ENCODE data around the gene HDAC4.

GRCh38 chr2:239226677-239227581 lies 173.9 kb downstream of the HDAC4 start:
- TF ChIP-seq ZNF558 (tag by site-specific recombination; IDR thresholded peaks at IDR 0.05) (no peak), REPIN1 (tag by site-specific recombination; IDR thresholded peaks at IDR 0.05; ENCODE audit: low read depth) (no peak), YY1 (tag by site-specific recombination; IDR thresholded peaks at IDR 0.05) (no peak), MYNN (tag by site-specific recombination; IDR thresholded peaks at IDR 0.05; ENCODE audit: borderline replicate concordance) (no peak), ZNF585B (tag by site-specific recombination; IDR thresholded peaks at IDR 0.05) (no peak), KLF16 (tag by site-specific recombination; IDR thresholded peaks at IDR 0.05) (no peak), ZNF658 (tag by site-specific recombination; IDR thresholded peaks at IDR 0.05) (no peak), ZNF529 (tag by site-specific recombination; IDR thresholded peaks at IDR 0.05; ENCODE audit: insufficient replicate concordance) (no peak), ZNF521 (tag by site-specific recombination; IDR thresholded peaks at IDR 0.05) (no peak), TRIM28 (IDR thresholded peaks at IDR 0.05; ENCODE audit: borderline replicate concordance, low read length) (no peak), ZNF76 (tag by site-specific recombination; IDR thresholded peaks at IDR 0.05; ENCODE audit: borderline replicate concordance, low read depth) (no peak)
- TF ChIP-seq, protein P1, sequence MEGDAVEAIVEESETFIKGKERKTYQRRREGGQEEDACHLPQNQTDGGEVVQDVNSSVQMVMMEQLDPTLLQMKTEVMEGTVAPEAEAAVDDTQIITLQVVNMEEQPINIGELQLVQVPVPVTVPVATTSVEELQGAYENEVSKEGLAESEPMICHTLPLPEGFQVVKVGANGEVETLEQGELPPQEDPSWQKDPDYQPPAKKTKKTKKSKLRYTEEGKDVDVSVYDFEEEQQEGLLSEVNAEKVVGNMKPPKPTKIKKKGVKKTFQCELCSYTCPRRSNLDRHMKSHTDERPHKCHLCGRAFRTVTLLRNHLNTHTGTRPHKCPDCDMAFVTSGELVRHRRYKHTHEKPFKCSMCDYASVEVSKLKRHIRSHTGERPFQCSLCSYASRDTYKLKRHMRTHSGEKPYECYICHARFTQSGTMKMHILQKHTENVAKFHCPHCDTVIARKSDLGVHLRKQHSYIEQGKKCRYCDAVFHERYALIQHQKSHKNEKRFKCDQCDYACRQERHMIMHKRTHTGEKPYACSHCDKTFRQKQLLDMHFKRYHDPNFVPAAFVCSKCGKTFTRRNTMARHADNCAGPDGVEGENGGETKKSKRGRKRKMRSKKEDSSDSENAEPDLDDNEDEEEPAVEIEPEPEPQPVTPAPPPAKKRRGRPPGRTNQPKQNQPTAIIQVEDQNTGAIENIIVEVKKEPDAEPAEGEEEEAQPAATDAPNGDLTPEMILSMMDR (tag by site-specific recombination; IDR thresholded peaks at IDR 0.05) = no peak
- TF ChIP-seq, protein P2, sequence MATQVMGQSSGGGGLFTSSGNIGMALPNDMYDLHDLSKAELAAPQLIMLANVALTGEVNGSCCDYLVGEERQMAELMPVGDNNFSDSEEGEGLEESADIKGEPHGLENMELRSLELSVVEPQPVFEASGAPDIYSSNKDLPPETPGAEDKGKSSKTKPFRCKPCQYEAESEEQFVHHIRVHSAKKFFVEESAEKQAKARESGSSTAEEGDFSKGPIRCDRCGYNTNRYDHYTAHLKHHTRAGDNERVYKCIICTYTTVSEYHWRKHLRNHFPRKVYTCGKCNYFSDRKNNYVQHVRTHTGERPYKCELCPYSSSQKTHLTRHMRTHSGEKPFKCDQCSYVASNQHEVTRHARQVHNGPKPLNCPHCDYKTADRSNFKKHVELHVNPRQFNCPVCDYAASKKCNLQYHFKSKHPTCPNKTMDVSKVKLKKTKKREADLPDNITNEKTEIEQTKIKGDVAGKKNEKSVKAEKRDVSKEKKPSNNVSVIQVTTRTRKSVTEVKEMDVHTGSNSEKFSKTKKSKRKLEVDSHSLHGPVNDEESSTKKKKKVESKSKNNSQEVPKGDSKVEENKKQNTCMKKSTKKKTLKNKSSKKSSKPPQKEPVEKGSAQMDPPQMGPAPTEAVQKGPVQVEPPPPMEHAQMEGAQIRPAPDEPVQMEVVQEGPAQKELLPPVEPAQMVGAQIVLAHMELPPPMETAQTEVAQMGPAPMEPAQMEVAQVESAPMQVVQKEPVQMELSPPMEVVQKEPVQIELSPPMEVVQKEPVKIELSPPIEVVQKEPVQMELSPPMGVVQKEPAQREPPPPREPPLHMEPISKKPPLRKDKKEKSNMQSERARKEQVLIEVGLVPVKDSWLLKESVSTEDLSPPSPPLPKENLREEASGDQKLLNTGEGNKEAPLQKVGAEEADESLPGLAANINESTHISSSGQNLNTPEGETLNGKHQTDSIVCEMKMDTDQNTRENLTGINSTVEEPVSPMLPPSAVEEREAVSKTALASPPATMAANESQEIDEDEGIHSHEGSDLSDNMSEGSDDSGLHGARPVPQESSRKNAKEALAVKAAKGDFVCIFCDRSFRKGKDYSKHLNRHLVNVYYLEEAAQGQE (tag by site-specific recombination; IDR thresholded peaks at IDR 0.05) = no peak
- TF ChIP-seq, protein P3, sequence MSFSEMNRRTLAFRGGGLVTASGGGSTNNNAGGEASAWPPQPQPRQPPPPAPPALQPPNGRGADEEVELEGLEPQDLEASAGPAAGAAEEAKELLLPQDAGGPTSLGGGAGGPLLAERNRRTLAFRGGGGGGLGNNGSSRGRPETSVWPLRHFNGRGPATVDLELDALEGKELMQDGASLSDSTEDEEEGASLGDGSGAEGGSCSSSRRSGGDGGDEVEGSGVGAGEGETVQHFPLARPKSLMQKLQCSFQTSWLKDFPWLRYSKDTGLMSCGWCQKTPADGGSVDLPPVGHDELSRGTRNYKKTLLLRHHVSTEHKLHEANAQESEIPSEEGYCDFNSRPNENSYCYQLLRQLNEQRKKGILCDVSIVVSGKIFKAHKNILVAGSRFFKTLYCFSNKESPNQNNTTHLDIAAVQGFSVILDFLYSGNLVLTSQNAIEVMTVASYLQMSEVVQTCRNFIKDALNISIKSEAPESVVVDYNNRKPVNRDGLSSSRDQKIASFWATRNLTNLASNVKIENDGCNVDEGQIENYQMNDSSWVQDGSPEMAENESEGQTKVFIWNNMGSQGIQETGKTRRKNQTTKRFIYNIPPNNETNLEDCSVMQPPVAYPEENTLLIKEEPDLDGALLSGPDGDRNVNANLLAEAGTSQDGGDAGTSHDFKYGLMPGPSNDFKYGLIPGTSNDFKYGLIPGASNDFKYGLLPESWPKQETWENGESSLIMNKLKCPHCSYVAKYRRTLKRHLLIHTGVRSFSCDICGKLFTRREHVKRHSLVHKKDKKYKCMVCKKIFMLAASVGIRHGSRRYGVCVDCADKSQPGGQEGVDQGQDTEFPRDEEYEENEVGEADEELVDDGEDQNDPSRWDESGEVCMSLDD (tag by site-specific recombination; IDR thresholded peaks at IDR 0.05) = no peak
